AG04450 (cell line): Measurements from ENCODE around the gene MEGF10. TPM values are rescaled to one million over a fixed set of nuclear protein-coding genes. Genes with fewer than 3 reads are reported as not detected.

Experiments used
- CTCF ChIA-PET: fragments of 300-600, 350-600 bp; formaldehyde crosslinking; extraction: SDS; loops from one replicate; lab custom pipeline; 2022; ENCODE audit warnings: antibody characterized with exemption, inconsistent platforms; lab: Charles Lee
- POLR2A ChIA-PET: fragments of 350-600 bp; formaldehyde crosslinking; extraction: SDS; loops from one replicate; lab custom pipeline; 2021; ENCODE audit warnings: antibody characterized with exemption, inconsistent platforms; lab: Yijun Ruan, JAX
- DNase-seq: peaks from one replicate; pipeline ENCODE4 v3.0.0-alpha.2; 2011; ENCODE audit warnings: low read depth, low spot score
- H3K27ac ChIP-seq: one replicate; pipeline ENCODE4 v1.5.1; 2012; ENCODE audit warnings: low read depth, low read length, control low read depth
- H3K27me3 ChIP-seq: one replicate; pipeline ENCODE4 v1.6.0; 2012; ENCODE audit warnings: low read length; ENCODE audit not compliant: control insufficient read depth, insufficient read depth
- H3K4me3 ChIP-seq: 2 replicates; pipeline ENCODE4 v1.5.1; 2011; ENCODE audit warnings: mild to moderate bottlenecking, low read depth, low read length, control low read depth
- H3K9me3 ChIP-seq: 2 replicates; pipeline ENCODE4 v1.5.1; 2012; ENCODE audit warnings: low read length; ENCODE audit not compliant: control insufficient read depth, insufficient read depth
- polyA plus RNA-seq: library from polyadenylated mRNA; depleted of rRNA; stranded (reverse); fragments of >200 nt; gene quantifications from 2 replicates; pipeline ENCODE4 v1.2.3, GENCODE V29; 2011
- TF ChIP-seq, protein P1 (sequence below): IDR thresholded peaks from 2 replicates; pipeline ENCODE4 v1.5.1; 2011; ENCODE audit warnings: low read depth, low read length, control low read depth, inconsistent platforms

The MEGF10 gene
- polyA plus RNA-seq, 1 experiment = not detected

- ChIA-PET POLR2A (no interaction called here), CTCF (interaction anchor here (1.2 to 2.3 kb wide), 2 partner anchors 48 to 49 kb away, joined by 3 to 9 read pairs; no protein-coding TSS in a partner anchor)
- H3K4me3 ChIP-seq = no peak overlapping the region
- H3K9me3 ChIP-seq = no peaks in the 10 kb centered on the region
- H3K27me3 ChIP-seq = no peaks in the 10 kb centered on the region
- DNase-seq = no peak
- TF ChIP-seq, protein P1, sequence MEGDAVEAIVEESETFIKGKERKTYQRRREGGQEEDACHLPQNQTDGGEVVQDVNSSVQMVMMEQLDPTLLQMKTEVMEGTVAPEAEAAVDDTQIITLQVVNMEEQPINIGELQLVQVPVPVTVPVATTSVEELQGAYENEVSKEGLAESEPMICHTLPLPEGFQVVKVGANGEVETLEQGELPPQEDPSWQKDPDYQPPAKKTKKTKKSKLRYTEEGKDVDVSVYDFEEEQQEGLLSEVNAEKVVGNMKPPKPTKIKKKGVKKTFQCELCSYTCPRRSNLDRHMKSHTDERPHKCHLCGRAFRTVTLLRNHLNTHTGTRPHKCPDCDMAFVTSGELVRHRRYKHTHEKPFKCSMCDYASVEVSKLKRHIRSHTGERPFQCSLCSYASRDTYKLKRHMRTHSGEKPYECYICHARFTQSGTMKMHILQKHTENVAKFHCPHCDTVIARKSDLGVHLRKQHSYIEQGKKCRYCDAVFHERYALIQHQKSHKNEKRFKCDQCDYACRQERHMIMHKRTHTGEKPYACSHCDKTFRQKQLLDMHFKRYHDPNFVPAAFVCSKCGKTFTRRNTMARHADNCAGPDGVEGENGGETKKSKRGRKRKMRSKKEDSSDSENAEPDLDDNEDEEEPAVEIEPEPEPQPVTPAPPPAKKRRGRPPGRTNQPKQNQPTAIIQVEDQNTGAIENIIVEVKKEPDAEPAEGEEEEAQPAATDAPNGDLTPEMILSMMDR = no peak
- no peak overlapping the region for H3K27ac ChIP-seq
Observed at GRCh38 chr5:127444171-127444570, 153.6 kb downstream of the MEGF10 start.

DNA sequence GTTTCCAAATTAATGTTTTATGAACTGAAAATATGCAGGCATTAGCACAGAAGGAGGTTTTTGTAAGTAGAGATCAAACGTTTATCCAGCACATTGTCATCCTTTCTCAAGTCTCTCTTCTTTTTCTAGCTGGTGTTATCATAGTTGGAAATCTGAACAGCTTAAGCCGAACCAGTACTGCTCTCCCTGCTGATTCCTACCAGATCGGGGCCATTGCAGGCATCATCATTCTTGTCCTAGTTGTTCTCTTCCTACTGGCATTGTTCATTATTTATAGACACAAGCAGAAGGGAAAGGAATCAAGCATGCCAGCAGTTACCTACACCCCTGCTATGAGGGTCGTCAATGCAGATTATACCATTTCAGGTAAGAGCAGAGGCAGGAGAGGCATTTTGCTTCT is 154.7 kb downstream of the MEGF10 start:
- no peak overlapping the region for H3K27ac ChIP-seq
- H3K9me3 ChIP-seq = no peaks in the 10 kb centered on the region
- ChIA-PET CTCF (interaction anchor here (0.8 to 2.3 kb wide), 2 partner anchors 48 to 130 kb away, joined by 3 to 9 read pairs; no protein-coding TSS in a partner anchor), POLR2A (interaction anchor here (0.6 kb wide), 1 partner anchor 24 kb away, joined by 3 read pairs; no protein-coding TSS in a partner anchor)
- DNase-seq = no peak
- TF ChIP-seq, protein P1 = no peak
- no peaks in the 10 kb centered on the region for H3K27me3 ChIP-seq
- H3K4me3 ChIP-seq = no peak overlapping the region

- Histone ChIP-seq H3K4me3 (no peak overlapping the region), H3K9me3 (no peaks in the 10 kb centered on the region), H3K27ac (no peak overlapping the region), H3K27me3 (no peaks in the 10 kb centered on the region)
- CTCF ChIA-PET = interaction anchor here (2.3 kb wide), 1 partner anchor 47 kb away, joined by 9 read pairs; no protein-coding TSS in a partner anchor
- DNase-seq = no peak
- TF ChIP-seq, protein P1 = no peak
- POLR2A ChIA-PET = no interaction called here
Observed at GRCh38 chr5:127446626-127447025, 156.0 kb downstream of the MEGF10 start.

DNA sequence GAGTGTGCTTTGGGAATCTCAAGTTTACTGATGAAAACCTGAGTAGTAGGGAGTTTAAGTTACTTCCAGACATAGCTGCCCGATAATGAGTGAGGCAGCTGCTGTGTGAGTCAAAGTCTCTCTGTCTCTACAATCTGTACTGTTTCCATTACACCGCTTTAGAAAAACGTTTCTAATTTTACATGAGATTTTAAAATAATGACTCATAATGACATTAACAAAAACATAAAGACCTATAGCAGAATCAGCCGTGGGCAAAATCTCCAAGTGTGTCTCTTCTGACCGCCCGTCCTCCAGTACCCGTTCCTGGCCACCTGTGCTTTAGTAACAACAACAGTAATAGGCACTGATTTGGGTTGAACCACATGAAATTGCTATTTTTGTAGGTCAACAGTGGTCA is 157.2 kb downstream of the MEGF10 start:
- Histone ChIP-seq H3K27me3 (no peaks in the 10 kb centered on the region), H3K27ac (no peak overlapping the region), H3K9me3 (no peaks in the 10 kb centered on the region), H3K4me3 (no peak overlapping the region)
- DNase-seq = peak; percentile 43
- TF ChIP-seq, protein P1 = no peak
- POLR2A ChIA-PET = no interaction called here
- CTCF ChIA-PET = interaction anchor here (0.7 kb wide), 1 partner anchor 45 kb away, joined by 3 read pairs; no protein-coding TSS in a partner anchor

- ChIA-PET CTCF (interaction anchor here (1.1 kb wide), 1 partner anchor 43 kb away, joined by 3 read pairs; no protein-coding TSS in a partner anchor), POLR2A (no interaction called here)
- Histone ChIP-seq H3K9me3 (no peaks in the 10 kb centered on the region), H3K27me3 (no peaks in the 10 kb centered on the region), H3K4me3 (no peak overlapping the region), H3K27ac (no peak overlapping the region)
- TF ChIP-seq, protein P1 = no peak
- no peak for DNase-seq
Observed at GRCh38 chr5:127450046-127450445, 159.4 kb downstream of the MEGF10 start.
